Activated T-cell treated with anti-CD3 and anti-CD28 coated beads for 48 hours (primary cell): ENCODE data around the gene MRPL44.

Source experiments
- DNase-seq: peaks from one replicate; pipeline ENCODE4 v3.0.0-alpha.2; 2020; ENCODE audit warnings: low read depth

The MRPL44 gene

GRCh38 chr2:224009605-224010315 is 52.5 kb downstream of the MRPL44 start:
- no peak for DNase-seq

- no peak for DNase-seq
Measured at GRCh38 chr2:224011837-224012236, 54.6 kb downstream of the MRPL44 start.

- no peak for DNase-seq
Measured at GRCh38 chr2:224014336-224014735, 57.1 kb downstream of the MRPL44 start.

DNA sequence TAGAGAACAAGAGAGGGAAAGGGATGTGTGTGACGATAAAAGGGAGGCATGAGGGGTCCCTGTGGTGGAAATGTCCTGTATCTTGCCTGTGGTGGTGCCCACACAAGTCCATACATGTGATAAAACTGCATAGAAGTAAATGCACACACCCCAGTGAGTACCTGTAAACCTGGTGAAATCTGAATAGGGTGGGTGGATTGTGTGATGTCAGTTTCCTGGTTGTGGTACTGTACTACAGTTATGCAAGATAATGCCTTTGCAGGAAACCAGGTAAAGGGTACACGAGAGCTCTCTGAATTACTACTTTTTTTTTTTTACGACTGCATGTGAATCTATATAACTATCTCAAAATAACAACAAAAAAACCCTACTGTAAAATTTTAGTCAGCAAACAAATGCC is 59.7 kb downstream of the MRPL44 start:
- no peak for DNase-seq
